ENCODE measurements around the gene PLA2G6. TPM values are rescaled to one million over a fixed set of nuclear protein-coding genes. Genes with fewer than 3 reads are reported as not detected.

PLA2G6 gene
- total RNA-seq, 1 donor = 19.7 TPM

- no peaks in the 10 kb centered on the region for H3K9me3 ChIP-seq (ENCODE audit: low read depth, low read length)
- no peak overlapping the region for H3K4me3 ChIP-seq (ENCODE audit: low read length)
- peaks cover 42% of the 10 kb centered on the region for H3K4me1 ChIP-seq (ENCODE audit: insufficient read depth, low read length)
- no peaks in the 10 kb centered on the region for H3K27me3 ChIP-seq (ENCODE audit: insufficient read depth, low read length)
Observed at GRCh38 chr22:38203855-38204514, 22.4 kb upstream of the PLA2G6 start.

DNA sequence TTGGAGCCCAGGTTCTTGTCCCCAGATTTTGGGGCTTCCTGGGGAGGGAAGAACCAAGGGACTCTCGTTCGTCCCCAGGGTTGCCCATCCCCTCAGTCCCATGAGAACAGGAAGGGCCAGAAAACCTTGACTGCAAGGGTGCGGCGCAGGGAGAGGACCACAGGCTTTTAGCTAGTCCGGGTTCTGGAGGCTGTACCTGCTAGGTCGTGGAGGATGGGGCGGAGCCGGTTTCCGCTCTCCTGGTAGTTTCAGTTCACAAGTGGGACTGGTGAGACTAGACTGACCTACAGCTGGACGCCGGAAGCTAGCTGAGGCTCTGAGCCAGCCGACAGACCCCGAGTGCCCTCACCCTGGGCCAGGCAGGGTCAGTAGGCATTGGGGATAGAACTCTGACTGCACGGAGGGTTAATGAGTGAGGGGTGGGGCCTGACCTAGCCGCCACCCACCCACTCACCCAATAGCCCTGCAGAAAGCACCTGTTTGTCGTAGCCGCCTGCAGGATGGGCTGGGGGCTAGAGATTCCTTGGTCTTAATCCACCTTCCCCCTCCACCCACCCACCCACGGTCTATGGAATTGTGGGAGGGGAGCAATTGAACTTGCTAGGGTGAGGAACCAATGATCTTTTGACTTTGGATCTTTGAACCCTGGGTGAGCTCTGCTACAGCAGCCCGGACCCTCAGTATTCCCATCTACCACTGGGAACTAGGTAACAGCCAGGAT lies 21.6 kb upstream of the PLA2G6 start:
- H3K27me3 ChIP-seq (ENCODE audit: insufficient read depth, low read length) = no peaks in the 10 kb centered on the region
- H3K9me3 ChIP-seq (ENCODE audit: low read depth, low read length) = no peaks in the 10 kb centered on the region
- peaks cover 49% of the 10 kb centered on the region for H3K4me1 ChIP-seq (ENCODE audit: insufficient read depth, low read length)
- H3K4me3 ChIP-seq (ENCODE audit: low read length) = peak overlapping the region; percentile 56

GRCh38 chr22:38202437-38203089 lies 20.9 kb upstream of the PLA2G6 start:
- H3K9me3 ChIP-seq (ENCODE audit: low read depth, low read length) = no peaks in the 10 kb centered on the region
- peak overlapping the region; percentile 56 for H3K4me3 ChIP-seq (ENCODE audit: low read length)
- peaks cover 49% of the 10 kb centered on the region for H3K4me1 ChIP-seq (ENCODE audit: insufficient read depth, low read length)
- H3K27me3 ChIP-seq (ENCODE audit: insufficient read depth, low read length) = no peaks in the 10 kb centered on the region

DNA sequence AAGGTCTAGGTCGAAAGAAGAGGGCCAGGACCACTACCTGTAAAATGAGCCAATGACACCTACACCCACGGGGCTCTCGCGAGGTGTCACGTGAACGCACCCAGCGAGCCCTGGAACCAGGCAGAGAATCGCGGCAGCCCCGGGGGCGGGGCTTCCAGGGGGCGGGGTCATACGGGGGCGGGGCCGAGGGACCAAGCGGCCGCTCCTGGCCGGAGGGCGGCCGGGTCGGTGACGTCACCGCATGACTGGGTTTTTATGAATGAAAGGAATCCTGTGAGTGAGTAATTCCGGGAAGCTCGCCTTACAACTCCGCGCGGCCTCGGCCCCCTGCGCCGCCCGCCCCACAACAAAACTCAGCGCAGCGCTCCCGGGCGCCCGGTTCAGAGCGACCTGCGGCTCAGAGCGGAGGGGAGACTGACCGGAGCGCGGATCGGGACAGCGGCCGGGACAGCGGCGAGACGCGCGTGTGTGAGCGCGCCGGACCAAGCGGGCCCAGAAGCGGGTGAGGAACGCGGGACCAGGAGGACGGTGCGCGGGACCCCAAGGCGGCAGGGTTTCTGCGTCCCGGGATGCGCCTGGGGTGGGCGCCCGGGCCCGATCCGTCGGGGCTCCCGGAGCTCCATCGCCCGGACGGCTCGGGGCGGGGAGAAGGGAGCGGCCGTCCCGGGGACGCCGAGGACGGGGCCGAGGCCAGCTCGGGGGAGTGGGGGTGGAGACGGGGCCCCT lies 20.2 kb upstream of the PLA2G6 start, which contains the start of gene MAFF:
Gene MAFF (plus strand): TSS at position 284 of the 726 bp plus-strand sequence. CDS start 11,860 bp downstream, outside the sequence.
- H3K4me3 ChIP-seq (ENCODE audit: low read length) = peak within 1 kb of the TSS; percentile 56

DNA sequence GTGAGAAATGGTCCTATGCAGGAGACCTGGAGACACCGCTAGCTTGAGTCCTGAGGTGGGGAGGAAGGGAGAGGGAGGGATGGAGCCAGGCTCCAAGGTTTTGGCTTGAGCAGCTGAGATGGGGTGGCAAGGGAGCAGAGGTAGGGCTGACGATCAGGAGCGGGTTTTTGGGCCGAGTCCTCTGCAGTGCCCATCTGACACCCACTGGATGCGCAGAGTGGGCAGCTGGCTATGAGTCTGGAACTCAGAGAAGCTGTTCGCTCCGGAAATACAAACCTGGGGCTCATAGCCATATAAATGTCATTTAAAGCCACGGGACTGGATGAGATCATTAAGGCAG lies 19.7 kb upstream of the PLA2G6 start:
- Histone ChIP-seq H3K9me3 (ENCODE audit: low read depth, low read length) (no peaks in the 10 kb centered on the region), H3K27me3 (ENCODE audit: insufficient read depth, low read length) (no peaks in the 10 kb centered on the region), H3K4me1 (ENCODE audit: insufficient read depth, low read length) (peaks cover 49% of the 10 kb centered on the region), H3K4me3 (ENCODE audit: low read length) (peak overlapping the region; percentile 7)

More for the DNA sequence above, 20.2 kb upstream of the PLA2G6 start, which contains the start of gene MAFF:
- Histone ChIP-seq H3K27me3 (ENCODE audit: insufficient read depth, low read length) (no peaks in the 10 kb centered on the region), H3K9me3 (ENCODE audit: low read depth, low read length) (no peaks in the 10 kb centered on the region), H3K4me1 (ENCODE audit: insufficient read depth, low read length) (peaks cover 49% of the 10 kb centered on the region)

DNA sequence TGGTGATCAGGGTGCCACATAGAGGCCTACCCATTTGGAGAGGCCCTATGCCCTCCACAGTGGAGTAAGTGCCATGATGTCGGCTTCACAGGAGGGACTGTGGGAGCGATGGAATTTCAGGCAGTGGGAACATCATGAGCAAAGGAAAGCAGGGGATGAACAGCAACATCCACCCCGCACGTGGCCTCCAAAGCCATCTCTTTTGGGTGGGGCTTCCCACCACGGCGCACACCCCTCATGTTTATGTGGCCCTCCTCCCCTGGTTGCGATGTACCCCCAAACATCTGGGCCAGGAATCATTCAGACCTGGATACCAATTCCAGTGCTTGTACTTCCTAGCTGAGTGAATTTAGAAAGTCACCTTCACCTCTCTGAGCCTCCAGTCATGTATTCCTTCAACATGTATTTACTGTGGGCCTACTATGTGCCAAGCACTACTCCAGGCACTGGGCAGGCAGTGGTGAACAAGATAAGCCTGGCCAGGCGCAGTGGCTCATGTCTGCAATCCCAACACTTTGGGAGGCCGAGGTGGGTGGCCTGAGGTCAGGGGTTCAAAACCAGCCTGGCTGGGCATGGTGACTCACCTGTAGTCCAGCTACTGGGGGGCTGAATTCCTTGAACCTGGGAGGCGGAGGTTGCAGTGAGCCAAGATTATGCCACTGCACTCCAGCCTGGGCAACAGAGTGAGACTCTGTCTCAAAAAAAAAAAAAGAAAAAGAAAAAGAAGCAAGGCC lies 18.4 kb upstream of the PLA2G6 start:
- no peaks in the 10 kb centered on the region for H3K9me3 ChIP-seq (ENCODE audit: low read depth, low read length)
- H3K27me3 ChIP-seq (ENCODE audit: insufficient read depth, low read length) = no peaks in the 10 kb centered on the region
- H3K4me1 ChIP-seq (ENCODE audit: insufficient read depth, low read length) = peaks cover 48% of the 10 kb centered on the region

DNA sequence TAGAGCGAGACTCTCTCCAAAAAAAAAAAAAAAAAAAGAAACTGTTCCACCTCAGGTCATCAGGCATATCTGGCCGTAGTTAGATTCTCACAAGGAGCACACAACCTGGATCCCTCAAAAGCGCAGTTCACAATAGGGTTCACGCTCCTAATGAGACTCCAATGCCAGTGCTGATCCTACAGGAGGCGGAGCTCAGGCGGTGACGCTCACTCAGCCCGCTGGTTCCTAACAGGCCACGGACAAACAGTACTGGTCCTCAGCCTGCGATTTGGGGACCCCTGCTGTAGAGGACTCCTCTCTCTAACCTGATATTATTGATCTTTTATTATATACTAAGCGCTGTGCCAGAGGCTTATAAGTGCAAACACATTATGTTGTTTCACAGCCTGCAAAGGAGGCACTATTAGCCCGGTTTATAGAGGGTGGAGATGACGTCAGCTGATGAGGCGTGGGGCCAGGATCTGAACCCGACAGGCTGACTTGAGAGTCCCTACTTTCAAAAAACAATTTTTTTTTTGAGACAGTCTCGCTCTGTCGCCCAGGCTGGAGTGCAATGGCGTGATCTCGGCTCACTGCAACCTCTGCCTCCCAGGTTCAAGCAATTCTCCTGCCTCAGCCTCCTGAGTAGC lies 15.3 kb upstream of the PLA2G6 start:
- no peaks in the 10 kb centered on the region for H3K9me3 ChIP-seq (ENCODE audit: low read depth, low read length)
- no peak overlapping the region for H3K4me3 ChIP-seq (ENCODE audit: low read length)
- no peaks in the 10 kb centered on the region for H3K27me3 ChIP-seq (ENCODE audit: insufficient read depth, low read length)
- H3K4me1 ChIP-seq (ENCODE audit: insufficient read depth, low read length) = peaks cover 42% of the 10 kb centered on the region

More for the DNA sequence above, 18.4 kb upstream of the PLA2G6 start:
- no peak overlapping the region for H3K4me3 ChIP-seq (ENCODE audit: low read length)

DNA sequence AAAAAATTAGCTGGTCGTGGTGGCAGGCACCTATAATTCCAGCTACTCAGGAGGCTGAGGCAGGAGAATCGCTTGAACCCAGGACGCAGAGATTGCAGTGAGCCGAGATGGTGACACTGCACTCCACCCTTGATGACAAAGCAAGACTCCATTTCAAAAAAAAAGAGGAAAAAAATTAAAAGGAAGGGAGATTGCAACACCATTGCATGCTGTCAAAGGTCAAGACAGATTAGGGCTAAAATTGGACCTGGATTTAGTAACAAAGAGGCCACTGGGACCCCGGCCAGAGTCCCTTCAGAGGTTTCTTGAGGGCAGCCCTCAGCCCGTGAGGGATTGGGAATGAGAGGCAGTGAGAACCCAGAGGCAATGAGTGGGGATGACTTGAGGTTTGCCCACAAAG lies 11.9 kb upstream of the PLA2G6 start:
- no peak overlapping the region for H3K4me3 ChIP-seq (ENCODE audit: low read length)
- no peaks in the 10 kb centered on the region for H3K9me3 ChIP-seq (ENCODE audit: low read depth, low read length)
- no peaks in the 10 kb centered on the region for H3K27me3 ChIP-seq (ENCODE audit: insufficient read depth, low read length)
- H3K4me1 ChIP-seq (ENCODE audit: insufficient read depth, low read length) = peaks cover 21% of the 10 kb centered on the region

DNA sequence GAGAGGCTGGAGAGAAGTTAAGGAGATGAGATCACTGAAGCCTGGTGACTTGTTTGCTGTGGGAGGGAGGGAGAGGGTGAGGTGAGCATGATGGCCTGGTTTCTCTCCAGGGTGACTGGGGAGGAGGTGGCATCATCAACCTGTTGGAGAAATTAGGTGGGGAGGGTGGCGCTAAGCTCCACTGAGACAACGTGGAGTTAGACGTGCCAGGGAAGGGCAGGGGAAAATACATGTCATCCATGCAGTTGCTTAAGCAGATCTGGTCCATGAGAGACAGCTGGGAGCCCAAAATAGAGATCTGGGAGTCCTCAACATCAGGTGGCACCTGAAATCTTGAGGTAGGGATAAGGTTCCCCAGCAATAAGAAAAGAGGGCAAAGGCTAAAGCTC lies 10.8 kb upstream of the PLA2G6 start:
- Histone ChIP-seq H3K4me1 (ENCODE audit: insufficient read depth, low read length) (peaks cover 18% of the 10 kb centered on the region), H3K4me3 (ENCODE audit: low read length) (no peak overlapping the region), H3K9me3 (ENCODE audit: low read depth, low read length) (no peaks in the 10 kb centered on the region), H3K27me3 (ENCODE audit: insufficient read depth, low read length) (no peaks in the 10 kb centered on the region)

GRCh38 chr22:38191731-38192474 lies 10.3 kb upstream of the PLA2G6 start:
- H3K27me3 ChIP-seq (ENCODE audit: insufficient read depth, low read length) = no peaks in the 10 kb centered on the region
- H3K4me1 ChIP-seq (ENCODE audit: insufficient read depth, low read length) = peaks cover 18% of the 10 kb centered on the region
- H3K9me3 ChIP-seq (ENCODE audit: low read depth, low read length) = no peaks in the 10 kb centered on the region
- no peak overlapping the region for H3K4me3 ChIP-seq (ENCODE audit: low read length)

- no peak overlapping the region for H3K4me3 ChIP-seq (ENCODE audit: low read length)
- no peaks in the 10 kb centered on the region for H3K27me3 ChIP-seq (ENCODE audit: insufficient read depth, low read length)
- peaks cover 18% of the 10 kb centered on the region for H3K4me1 ChIP-seq (ENCODE audit: insufficient read depth, low read length)
- no peaks in the 10 kb centered on the region for H3K9me3 ChIP-seq (ENCODE audit: low read depth, low read length)
Observed at GRCh38 chr22:38191055-38191454, 9.4 kb upstream of the PLA2G6 start.

DNA sequence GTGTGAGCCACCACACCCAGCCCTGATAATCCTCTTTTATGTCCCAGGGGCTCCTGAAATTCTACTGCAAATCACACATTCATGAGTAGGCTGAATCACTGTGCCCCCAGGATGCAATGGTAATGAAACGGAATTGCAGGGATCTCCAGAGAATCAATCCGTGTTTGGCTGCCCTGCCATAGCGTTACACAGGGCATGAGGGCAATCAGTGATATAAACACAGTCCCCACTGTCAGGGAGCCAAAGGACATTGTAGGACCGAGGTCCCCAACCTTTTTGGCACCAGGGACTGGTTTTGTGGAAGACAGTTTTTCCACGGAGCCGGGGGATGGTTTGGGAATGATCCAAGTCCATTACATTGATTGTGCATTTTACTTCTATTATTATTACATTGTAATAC lies 9.0 kb upstream of the PLA2G6 start:
- Histone ChIP-seq H3K27me3 (ENCODE audit: insufficient read depth, low read length) (no peaks in the 10 kb centered on the region), H3K4me3 (ENCODE audit: low read length) (no peak overlapping the region), H3K4me1 (ENCODE audit: insufficient read depth, low read length) (peaks cover 18% of the 10 kb centered on the region), H3K9me3 (ENCODE audit: low read depth, low read length) (no peaks in the 10 kb centered on the region)

DNA sequence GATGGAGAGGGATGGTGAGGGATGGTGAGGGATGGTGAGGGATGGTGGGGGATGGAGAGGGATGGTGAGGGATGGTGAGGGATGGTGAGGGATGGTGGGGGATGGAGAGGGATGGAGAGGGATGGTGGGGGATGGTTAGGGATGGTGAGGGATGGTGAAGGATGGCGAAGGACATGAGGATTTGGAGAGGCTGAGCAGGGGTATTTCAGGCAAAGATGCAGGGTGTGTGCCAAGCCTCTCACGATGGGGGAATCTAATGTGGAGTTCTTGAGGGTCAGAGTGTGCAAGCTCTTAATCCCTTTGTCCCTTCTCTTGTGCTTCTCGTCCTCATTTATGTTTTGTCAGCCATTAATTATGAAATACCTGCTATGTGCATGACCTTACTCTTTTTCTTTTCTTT lies 7.5 kb upstream of the PLA2G6 start:
- Histone ChIP-seq H3K27me3 (ENCODE audit: insufficient read depth, low read length) (no peaks in the 10 kb centered on the region), H3K4me3 (ENCODE audit: low read length) (no peak overlapping the region), H3K9me3 (ENCODE audit: low read depth, low read length) (no peaks in the 10 kb centered on the region), H3K4me1 (ENCODE audit: insufficient read depth, low read length) (peaks cover 11% of the 10 kb centered on the region)
